NOMO-1 treated with dmso at 0.1 percent for 144 hours (cell line): ENCODE results near the gene ADAMTSL3.
"Not testable (repeated sequence)": the region's sequence is repeated elsewhere in the genome, so short reads cannot be mapped to it uniquely, and the experiment has no call there.

Experiments
- DNase-seq: peaks from one replicate; lab custom pipeline; 2025; ENCODE audit not compliant: unreplicated experiment; lab: John Stamatoyannopoulos, UW

The ADAMTSL3 gene

DNA sequence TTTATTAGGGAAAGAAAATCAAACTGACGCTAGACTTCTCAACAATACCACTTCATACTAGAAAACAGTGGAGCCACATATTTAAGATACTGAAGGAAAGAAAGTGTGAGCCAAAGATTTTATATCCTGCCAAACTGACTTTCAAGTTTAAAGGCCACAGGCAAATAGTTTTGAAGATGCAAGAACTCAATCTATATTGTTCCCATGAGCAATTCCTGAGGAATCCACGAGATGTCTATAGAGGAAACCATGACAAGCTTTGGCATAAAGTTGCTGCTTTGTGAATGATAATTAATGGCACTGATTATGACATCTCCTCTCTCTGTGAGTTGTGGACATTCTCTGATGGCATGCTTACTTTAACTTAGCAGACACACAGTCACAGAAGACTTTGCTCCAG, 305.6 kb downstream of the ADAMTSL3 start:
- no peak for DNase-seq

DNA sequence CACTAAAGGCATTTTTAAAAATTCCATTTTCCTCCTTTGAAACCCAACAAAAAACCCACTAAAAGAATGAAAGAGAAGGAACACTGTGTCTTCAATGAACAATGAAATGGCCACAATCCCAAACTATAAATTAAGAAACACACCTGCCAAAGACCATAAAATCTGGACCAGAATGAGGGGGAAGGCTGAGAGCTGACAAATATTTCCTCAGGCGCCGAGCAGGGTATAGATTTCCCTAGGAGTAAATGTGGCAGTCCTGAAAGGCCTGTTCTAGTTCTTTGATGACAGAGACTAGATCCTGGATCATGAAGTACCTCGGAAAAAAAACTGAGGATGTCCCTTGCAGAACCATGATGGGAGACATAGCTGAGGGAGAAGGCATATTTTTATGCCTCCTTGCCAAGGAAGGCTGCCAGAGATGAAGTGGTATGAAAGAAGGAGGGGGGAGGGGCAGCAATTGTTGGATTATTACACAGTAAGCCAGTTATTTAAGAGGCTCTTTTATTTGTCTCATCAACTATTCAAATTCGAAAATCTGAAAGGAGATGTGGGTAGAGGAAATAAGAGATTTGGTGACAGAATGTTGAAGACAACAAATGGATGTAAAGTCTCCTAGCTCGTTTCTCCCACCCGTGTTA, 306.4 kb downstream of the ADAMTSL3 start:
- DNase-seq = no peak

GRCh38 chr15:83961311-83961710, 307.4 kb downstream of the ADAMTSL3 start:
- no peak for DNase-seq

GRCh38 chr15:83964967-83965366, 311.0 kb downstream of the ADAMTSL3 start:
- not testable (repeated sequence) for DNase-seq

DNA sequence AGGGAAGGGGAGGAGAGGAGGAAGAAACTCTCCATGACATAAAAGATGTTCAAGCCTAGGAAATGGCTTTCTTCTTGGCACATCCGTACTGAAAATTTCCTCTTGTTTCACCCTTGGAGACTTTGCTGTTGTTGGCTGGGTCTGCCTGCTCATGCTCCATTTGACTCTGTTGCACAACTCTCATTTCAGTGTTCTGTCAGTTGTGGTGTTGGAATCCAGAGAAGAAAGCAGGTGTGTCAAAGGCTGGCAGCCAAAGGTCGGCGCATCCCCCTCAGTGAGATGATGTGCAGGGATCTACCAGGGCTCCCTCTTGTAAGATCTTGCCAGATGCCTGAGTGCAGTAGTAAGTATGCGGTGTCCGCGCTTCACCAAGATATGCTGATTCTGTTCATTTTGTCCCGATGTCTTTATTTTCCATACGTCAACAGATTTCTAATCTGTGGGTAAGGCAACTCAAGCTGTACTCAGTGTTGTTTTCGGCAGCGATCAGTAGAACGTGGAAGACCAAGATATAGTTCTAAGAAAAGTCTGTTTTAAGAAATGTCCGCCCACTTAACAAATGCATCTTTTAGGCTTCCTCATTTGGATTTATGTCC, 316.5 kb downstream of the ADAMTSL3 start:
- no peak for DNase-seq

GRCh38 chr15:83971992-83972391, 318.1 kb downstream of the ADAMTSL3 start:
- no peak for DNase-seq

DNA sequence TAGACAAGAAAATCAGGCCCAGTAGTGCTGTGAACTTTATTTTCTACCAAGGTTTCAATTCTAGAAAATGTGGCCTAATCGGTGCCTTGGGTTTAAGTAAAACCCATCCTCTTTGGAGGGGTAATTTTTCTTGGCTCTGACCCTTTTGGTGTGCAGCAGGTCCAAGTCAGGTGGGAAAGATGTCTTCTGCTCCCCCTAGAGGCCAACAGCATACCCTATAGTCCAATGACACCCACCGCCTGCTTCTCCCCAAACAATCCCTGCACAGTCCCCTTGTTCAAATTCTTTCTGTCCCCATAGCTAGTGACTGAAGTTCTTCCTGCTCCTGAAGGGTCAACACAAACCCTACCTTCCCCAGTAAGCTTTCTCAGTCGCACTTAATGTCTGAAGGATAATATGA, 319.9 kb downstream of the ADAMTSL3 start:
- no peak for DNase-seq

GRCh38 chr15:83977992-83978391, 324.1 kb downstream of the ADAMTSL3 start:
- no peak for DNase-seq

DNA sequence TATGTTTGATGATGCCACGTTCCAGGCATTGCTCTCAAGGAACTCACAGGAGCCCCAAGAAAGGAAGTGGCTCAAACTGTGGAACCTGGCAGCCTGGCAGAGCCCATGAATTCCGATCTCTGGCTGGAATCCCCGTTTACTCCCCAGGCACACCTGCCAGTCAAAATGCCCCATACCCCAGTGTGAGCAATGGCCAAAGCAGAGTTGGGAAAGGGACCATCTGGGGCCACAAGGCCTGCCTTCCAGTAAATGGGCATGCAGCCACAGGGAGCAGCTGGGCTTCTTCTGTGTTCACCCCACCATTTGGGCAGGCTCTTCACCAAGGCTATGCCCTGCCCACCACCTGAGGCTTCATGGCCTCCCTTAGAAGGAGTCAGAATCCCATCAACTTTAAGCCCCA, 324.7 kb downstream of the ADAMTSL3 start:
- no peak for DNase-seq

GRCh38 chr15:83980637-83981036, 326.7 kb downstream of the ADAMTSL3 start:
- no peak for DNase-seq

- no peak for DNase-seq
Measured at GRCh38 chr15:83982748-83983147, 328.8 kb downstream of the ADAMTSL3 start.

GRCh38 chr15:83983634-83984458, 329.9 kb downstream of the ADAMTSL3 start:
- no peak for DNase-seq

- no peak for DNase-seq
Measured at GRCh38 chr15:83984601-83985000, 330.7 kb downstream of the ADAMTSL3 start.

DNA sequence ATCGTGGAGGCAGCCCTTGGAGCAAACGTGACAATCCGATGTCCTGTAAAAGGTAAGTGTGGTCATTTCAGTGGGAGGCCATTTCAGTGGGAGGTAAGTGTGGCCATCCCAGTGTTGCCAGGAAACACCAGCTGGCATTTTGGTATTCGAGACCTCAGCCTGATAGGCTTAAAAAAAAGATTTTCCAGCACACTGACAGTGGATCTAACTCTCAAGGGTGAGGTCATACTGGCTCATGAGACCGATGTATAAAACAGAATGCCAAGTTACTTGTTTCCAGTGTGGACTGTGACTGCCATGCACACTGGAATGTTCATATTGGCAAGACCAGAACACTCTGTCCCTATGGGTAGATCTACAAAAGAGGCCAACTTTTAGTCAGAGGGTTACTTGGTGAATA, 337.2 kb downstream of the ADAMTSL3 start:
- no peak for DNase-seq

DNA sequence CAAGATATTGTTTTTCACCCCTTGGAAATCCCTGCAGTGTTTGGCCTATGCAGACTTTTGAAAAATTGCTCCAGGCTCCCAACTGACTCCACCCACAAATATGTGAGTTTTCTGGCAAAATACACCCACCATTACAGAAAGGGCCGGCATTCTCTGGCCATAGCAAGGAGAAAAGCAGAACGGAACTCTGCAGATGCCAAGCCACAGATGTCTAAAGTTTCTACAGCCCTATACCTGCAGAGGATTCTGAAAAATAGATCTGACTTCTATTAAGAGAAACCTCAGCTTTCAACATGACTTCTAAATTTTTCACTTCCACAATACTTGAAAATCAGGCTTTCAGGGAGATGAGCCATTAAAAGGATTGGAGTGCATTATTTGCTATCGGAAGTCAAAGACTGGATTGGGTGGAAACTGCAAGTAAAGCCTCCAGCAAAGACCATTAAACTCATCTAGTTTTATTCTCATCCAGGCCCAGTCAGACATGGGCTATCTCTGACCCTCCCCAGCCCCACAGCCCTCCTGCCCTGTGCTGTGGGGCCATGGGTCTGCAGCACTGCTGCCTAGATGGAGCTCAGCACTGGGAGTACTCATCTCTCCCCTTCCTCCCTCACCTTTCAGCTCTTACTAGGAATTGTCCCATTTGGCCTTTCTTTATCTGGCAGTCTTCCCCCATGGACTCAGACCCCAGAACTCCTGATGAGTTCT, 338.6 kb downstream of the ADAMTSL3 start:
- DNase-seq = no peak

GRCh38 chr15:83993591-83993990, 339.7 kb downstream of the ADAMTSL3 start:
- DNase-seq = no peak

DNA sequence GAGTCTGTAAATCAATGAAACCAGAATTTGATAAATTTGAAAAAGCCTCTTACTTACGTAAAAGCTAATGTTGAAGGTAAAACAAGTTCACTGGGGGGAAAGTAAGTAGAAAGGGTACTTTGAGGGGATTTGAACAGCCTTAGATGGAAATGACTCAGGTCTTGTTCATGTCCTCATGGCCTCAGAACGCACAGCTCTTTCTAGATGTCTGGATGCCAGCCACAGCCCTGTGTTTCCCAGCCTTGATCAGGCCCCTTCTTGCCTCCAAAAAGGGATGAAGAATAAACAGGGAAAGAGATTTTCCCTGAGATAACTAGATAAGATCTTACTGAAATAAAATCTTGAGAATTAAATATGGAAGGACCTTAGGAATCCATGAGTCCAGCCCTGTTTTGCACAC, 344.6 kb downstream of the ADAMTSL3 start:
- DNase-seq = no peak

GRCh38 chr15:83999396-84000135, 345.6 kb downstream of the ADAMTSL3 start:
- no peak for DNase-seq

GRCh38 chr15:84001037-84001436, 347.1 kb downstream of the ADAMTSL3 start:
- no peak for DNase-seq

- no peak for DNase-seq
Measured at GRCh38 chr15:84001655-84002054, 347.7 kb downstream of the ADAMTSL3 start.
